Thymus (tissue), 11 donors: ENCODE results near the gene EHF. TPM values are rescaled to one million over a fixed set of nuclear protein-coding genes. Genes with fewer than 3 reads are reported as not detected.
"Not testable (repeated sequence)": the region's sequence is repeated elsewhere in the genome, so short reads cannot be mapped to it uniquely, and the experiment has no call there.

Experiments used
- DNase-seq, 9 donors: peaks; one replicate each; pipeline ENCODE4 v3.0.0-alpha.2; 2013; ENCODE audit warnings: low spot score in 9 of 9, low read depth in 6 of 9, missing footprints in 1 of 9
- H3K27ac ChIP-seq, 2 donors: one replicate each; pipeline ENCODE4 v1.5.1; 2013; ENCODE audit warnings: control low read depth in 1 of 2, low read depth in 1 of 2, low read length in 1 of 2, mild to moderate bottlenecking in 1 of 2, moderate library complexity in 1 of 2
- H3K27me3 ChIP-seq, 2 donors: one replicate each; pipeline ENCODE4 v1.5.1; 2013; ENCODE audit warnings: low read length in 1 of 2; ENCODE audit not compliant: control insufficient read depth in 2 of 2, insufficient read depth in 1 of 2
- H3K36me3 ChIP-seq, 2 donors: one replicate each; pipeline ENCODE4 v1.5.1; 2013; ENCODE audit warnings: low read length in 1 of 2, mild to moderate bottlenecking in 1 of 2, moderate library complexity in 1 of 2; ENCODE audit not compliant: control insufficient read depth in 2 of 2, insufficient read depth in 2 of 2
- H3K4me1 ChIP-seq, 2 donors: one replicate each; pipeline ENCODE4 v1.5.1; 2013; ENCODE audit warnings: low read length in 2 of 2; ENCODE audit not compliant: control insufficient read depth in 2 of 2, insufficient read depth in 2 of 2
- H3K4me3 ChIP-seq, 2 donors: one replicate each; pipeline ENCODE4 v1.5.1; 2013; ENCODE audit warnings: low read length in 2 of 2, control low read depth in 1 of 2, mild to moderate bottlenecking in 1 of 2
- H3K9me3 ChIP-seq, 2 donors: one replicate each; pipeline ENCODE4 v1.5.1; 2013; ENCODE audit warnings: low read length in 1 of 2, mild to moderate bottlenecking in 1 of 2; ENCODE audit not compliant: control insufficient read depth in 2 of 2, insufficient read depth in 1 of 2
- WGBS: extraction: QIAGEN DNeasy Blood & Tissue Kit; methylation state at CpG from one replicate; pipeline ENCODE4 v1.1.7; 2013; 5-methylcytosine and 5-hydroxymethylcytosine counted together
- polyA plus RNA-seq: library from polyadenylated mRNA; stranded (reverse); fragments of 200-250 nt; gene quantifications from one replicate; pipeline ENCODE4 v1.2.3, GENCODE V29; 2013
- total RNA-seq: library from RNA; stranded (reverse); fragments of 120-200 nt; gene quantifications from one replicate; pipeline ENCODE4 v1.2.4, GENCODE V29; 2013
- donor health status: healthy.

Gene EHF
- total and polyA plus RNA-seq, 2 donors, result 0.76 to 2.0 TPM

DNA sequence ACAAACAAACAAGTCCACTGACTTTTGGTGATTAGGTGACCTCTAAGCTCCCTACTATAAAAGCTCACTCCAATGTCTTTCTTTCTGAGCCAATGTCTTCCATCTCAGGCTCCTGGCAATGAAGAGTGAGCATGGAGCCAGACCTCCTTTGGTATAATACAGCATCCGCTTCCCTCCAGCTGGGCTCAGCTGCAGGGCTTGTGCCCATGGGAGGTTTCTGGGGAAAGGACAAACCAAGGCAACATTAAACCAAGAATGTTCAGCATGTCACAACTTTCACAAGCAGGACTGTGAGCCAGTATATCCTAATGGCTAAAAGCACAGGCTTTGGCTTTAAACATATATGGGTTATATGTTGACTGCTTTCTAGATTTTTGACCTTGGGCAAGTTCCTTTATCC lies 58.8 kb downstream of the EHF start:
- Histone ChIP-seq H3K4me1 (no peaks in the 10 kb centered on the region), H3K27me3 (no peaks in the 10 kb centered on the region), H3K4me3 (no peak overlapping the region), H3K27ac (no peak overlapping the region), H3K36me3 (no peaks in the 10 kb centered on the region), H3K9me3 (no peaks in the 10 kb centered on the region)
- 96% methylated on average over 1 of the region's 1 CpG for WGBS
- DNase-seq, result no peak

DNA sequence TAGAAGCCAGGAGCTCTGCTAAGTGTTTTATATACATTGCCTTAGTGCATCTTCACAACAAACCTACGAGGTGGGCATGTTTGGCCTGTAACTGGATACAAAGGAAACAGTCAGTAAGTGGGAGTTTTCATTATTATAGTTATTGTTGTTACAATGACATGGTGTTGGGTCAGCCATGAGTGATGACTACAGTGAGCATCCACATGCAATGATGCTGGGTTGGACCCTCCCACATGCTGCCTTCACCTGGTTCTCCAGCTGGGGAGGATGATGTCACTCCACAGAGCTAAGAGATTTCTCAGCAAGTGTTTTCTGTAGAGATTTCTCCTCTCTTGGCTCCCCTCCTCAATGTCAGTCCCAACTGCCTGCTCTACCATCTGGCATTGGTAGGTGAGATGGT lies 59.3 kb downstream of the EHF start:
- 90% methylated on average over 1 of the region's 1 CpG for WGBS
- DNase-seq, result no peak
- Histone ChIP-seq H3K4me1 (no peaks in the 10 kb centered on the region), H3K27ac (no peak overlapping the region), H3K27me3 (no peaks in the 10 kb centered on the region), H3K9me3 (no peaks in the 10 kb centered on the region), H3K36me3 (no peaks in the 10 kb centered on the region), H3K4me3 (no peak overlapping the region)

DNA sequence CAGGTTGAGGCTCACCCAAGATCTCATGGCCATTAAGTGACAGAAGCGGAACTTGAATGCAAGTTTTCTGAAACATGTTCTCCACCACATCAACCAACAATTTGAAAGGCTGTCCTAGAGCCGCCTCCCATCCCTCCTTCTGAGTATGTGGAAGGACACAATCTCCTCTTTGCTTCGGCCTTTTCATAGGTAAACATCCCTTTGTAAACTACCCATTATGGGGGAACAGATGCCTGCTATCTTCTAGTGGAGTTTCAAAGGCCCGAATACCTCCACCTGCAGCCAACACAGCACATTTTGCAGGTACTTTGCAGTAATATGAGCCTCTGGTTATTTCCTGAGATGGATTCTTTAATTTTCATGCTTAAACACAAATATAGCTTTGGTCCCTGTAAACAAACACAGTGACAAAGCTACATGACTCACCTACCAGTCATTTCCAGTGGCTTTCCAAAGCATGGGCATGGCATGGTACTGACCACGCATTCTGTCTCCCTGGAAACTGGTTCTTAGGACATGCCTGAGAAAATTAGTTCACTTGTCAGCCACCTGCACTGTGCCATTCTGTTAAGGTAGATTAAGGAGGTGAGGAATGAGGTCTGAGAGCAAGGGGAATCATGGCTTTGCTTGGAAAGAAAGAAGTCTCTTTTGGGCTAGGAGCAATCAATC lies 60.2 kb downstream of the EHF start:
- Histone ChIP-seq H3K4me3 (no peak overlapping the region), H3K4me1 (no peaks in the 10 kb centered on the region), H3K9me3 (no peaks in the 10 kb centered on the region), H3K36me3 (no peaks in the 10 kb centered on the region), H3K27ac (no peak overlapping the region), H3K27me3 (no peaks in the 10 kb centered on the region)
- WGBS, result 94% methylated on average over 5 of the region's 5 CpGs
- no peak for DNase-seq

DNA sequence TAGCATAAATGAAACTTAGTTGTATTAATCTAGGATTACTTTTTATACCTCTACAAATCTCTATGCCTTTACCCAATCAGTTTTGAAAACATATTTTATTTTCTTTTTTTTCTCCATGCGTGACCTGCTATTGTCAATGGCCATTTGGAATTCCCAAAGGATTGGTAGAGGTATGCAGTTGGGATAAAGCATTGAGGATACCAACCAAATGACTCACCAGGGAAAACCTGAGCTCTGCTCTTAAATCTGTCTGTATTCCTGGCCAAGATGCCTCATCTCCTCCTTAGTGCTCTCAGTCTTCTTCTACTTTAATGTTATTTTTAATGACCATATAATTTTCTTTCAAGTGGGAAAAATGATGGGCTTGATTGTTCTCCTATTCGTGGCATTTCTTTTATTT lies 61.9 kb downstream of the EHF start:
- Histone ChIP-seq H3K36me3 (no peaks in the 10 kb centered on the region), H3K27ac (no peak overlapping the region), H3K9me3 (no peaks in the 10 kb centered on the region), H3K4me1 (no peaks in the 10 kb centered on the region), H3K4me3 (no peak overlapping the region), H3K27me3 (no peaks in the 10 kb centered on the region)
- no peak for DNase-seq
- WGBS, result 85% methylated on average over 2 of the region's 2 CpGs

DNA sequence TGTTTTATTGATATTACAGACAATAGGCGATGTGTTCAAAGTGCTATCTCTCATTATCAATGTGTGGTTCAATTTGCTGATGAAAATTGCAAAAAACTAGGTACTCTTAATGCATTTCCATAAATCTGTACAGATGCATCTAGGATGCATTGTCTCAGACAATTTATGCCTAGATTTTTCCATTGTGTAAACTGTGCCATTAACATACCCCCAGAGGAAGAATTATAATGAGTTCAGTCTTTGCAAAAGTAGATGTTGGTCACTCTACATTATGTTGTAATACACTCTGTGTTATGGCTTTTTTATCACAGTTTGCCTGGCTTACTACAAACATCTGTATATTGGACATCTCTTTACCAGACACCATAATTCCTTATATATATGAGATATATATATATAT lies 62.5 kb downstream of the EHF start:
- H3K9me3 ChIP-seq, result no peaks in the 10 kb centered on the region
- no peak for DNase-seq
- no peak overlapping the region for H3K27ac ChIP-seq
- no peak overlapping the region for H3K4me3 ChIP-seq
- H3K27me3 ChIP-seq, result no peaks in the 10 kb centered on the region
- WGBS, result 94% methylated on average over 1 of the region's 1 CpG
- H3K36me3 ChIP-seq, result no peaks in the 10 kb centered on the region
- no peaks in the 10 kb centered on the region for H3K4me1 ChIP-seq

DNA sequence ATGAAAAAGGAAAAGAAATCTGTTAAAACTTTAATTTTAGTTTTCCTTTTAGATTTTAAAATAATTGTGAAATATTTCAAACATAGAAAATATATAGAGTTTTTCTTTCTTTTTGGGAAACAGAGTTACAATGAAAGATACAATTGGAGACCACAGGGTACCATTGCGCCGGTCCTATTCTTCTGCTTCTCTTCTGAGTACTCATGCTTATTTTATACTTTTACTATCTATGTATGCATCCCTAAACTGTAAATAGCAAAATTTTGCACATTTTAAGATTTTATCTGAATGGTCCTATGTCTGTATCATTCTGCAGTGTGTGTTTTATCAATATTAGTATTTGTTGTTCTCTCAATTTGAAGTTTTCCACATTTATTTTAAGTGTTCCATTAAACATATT lies 65.0 kb downstream of the EHF start:
- no peak overlapping the region for H3K4me3 ChIP-seq
- H3K4me1 ChIP-seq, result no peaks in the 10 kb centered on the region
- no peak overlapping the region for H3K27ac ChIP-seq
- WGBS, result 98% methylated on average over 2 of the region's 2 CpGs
- no peaks in the 10 kb centered on the region for H3K27me3 ChIP-seq
- H3K36me3 ChIP-seq, result no peaks in the 10 kb centered on the region
- no peaks in the 10 kb centered on the region for H3K9me3 ChIP-seq
- no peak for DNase-seq

DNA sequence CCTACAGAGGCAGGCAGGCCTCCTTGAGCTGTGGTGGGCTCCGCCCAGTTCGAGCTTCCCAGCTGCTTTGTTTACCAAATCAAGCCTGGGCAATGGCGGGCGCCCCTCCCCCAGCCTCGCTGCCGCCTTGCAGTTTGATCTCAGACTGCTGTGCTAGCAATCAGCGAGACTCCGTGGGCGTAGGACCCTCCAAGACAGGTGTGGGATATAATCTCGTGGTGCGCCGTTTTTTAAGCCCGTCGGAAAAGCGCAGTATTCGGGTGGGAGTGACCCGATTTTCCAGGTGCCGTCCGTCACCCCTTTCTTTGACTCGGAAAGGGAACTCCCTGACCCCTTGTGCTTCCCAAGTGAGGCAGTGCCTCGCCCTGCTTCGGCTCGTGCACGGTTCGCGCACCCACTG lies 71.4 kb downstream of the EHF start:
- not testable (repeated sequence) for H3K4me1 ChIP-seq, H3K36me3 ChIP-seq, H3K27me3 ChIP-seq, DNase-seq, H3K27ac ChIP-seq, H3K9me3 ChIP-seq, H3K4me3 ChIP-seq
- 88% methylated on average over 23 of the region's 26 CpGs for WGBS

DNA sequence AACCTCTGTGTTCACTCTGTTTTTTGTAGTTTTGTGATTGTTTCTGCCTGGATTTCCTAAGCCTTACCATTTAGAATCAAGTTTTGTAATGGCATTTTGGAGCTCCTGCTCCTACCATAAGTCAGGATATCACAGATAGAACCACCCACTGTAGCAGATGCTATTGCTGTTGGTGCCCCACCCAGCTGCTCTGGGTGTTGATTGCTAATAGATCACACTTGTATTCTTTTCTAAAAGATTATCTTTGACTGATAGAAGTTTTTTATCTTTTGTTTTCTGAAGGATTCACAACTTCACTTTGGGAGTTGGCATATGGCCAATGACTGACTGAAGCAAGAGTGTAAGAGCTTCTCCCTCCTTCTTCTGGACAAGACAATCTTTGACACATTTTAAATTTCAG lies 76.0 kb downstream of the EHF start:
- H3K36me3 ChIP-seq, result no peaks in the 10 kb centered on the region
- H3K9me3 ChIP-seq, result peaks cover 0 to 9% of the 10 kb centered on the region in 2 donors
- no peak for DNase-seq
- H3K4me1 ChIP-seq, result no peaks in the 10 kb centered on the region
- H3K27me3 ChIP-seq, result no peaks in the 10 kb centered on the region
- H3K27ac ChIP-seq, result no peak overlapping the region
- H3K4me3 ChIP-seq, result no peak overlapping the region

DNA sequence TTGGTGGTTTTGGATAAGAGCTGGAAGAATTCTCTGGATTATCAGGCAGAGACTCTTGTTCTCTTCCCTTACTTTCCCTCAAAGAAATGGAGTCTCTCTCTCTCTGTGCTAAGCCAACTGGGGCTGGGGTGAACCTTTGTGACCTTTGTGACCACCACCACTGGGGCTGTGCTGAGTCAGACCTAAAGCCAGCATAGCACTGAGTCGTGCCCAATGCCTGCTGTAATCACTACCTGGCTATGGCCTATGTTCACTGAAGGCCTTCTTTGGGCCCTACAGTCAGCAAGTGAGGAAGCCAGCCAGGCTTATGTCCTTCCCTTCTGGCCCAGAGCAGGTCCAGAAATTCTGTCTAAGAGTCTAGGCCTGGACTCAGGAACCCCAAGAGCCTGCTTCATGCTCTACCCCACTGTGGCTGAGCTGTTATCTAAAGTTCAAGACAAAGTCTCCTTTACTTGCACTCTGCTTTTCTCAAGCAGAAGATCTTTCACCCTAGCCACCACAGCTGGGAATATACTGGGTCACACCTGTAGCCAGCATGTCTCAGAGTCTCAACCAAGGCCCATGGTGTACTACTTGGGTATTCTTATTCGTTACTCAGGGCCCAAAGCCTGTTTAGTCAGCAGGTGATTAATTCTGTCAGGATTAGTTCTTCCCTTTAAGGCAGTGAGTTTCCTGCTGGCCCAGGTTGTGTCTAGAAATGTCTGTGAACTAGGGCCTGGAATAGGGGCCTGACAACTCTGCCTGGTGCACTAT lies 86.0 kb downstream of the EHF start:
- peaks cover 0 to 11% of the 10 kb centered on the region in 2 donors for H3K9me3 ChIP-seq
- H3K36me3 ChIP-seq, result no peaks in the 10 kb centered on the region
- DNase-seq, result no peak
- H3K27ac ChIP-seq, result no peak overlapping the region
- no peak overlapping the region for H3K4me3 ChIP-seq
- H3K4me1 ChIP-seq, result no peaks in the 10 kb centered on the region
- 64% methylated on average over 2 of the region's 2 CpGs for WGBS
- H3K27me3 ChIP-seq, result no peaks in the 10 kb centered on the region
